BJ (cell line): ENCODE data around the gene PEX11A. TPM values are rescaled to one million over a fixed set of nuclear protein-coding genes. Genes with fewer than 3 reads are reported as not detected.

Experiments used
- CTCF ChIA-PET: fragments of 350-600 bp; formaldehyde crosslinking; extraction: SDS; loops from one replicate; lab custom pipeline; 2021; ENCODE audit warnings: antibody characterized with exemption, inconsistent platforms; lab: Yijun Ruan, JAX
- POLR2A ChIA-PET: fragments of 300-600 bp; sonication (Branson Sonifier 250); formaldehyde crosslinking; extraction: SDS; loops from one replicate; lab custom pipeline; 2021; ENCODE audit warnings: antibody characterized with exemption; lab: Charles Lee
- DNase-seq: peaks from one replicate; pipeline ENCODE4 v3.0.0-alpha.2; 2011; ENCODE audit warnings: low read depth
- H3K27me3 ChIP-seq: 2 replicates; pipeline ENCODE4 v1.6.0; 2011; ENCODE audit warnings: low read length; ENCODE audit not compliant: control insufficient read depth, insufficient read depth
- H3K36me3 ChIP-seq: 2 replicates; pipeline ENCODE4 v1.5.1; 2011; ENCODE audit warnings: low read length; ENCODE audit not compliant: control insufficient read depth, insufficient read depth
- H3K4me3 ChIP-seq: 2 replicates; pipeline ENCODE4 v1.5.1; 2011; ENCODE audit warnings: low read depth, mild to moderate bottlenecking, control low read depth, low read length
- CTCF ChIP-seq: IDR thresholded peaks from 2 replicates; pipeline ENCODE4 v1.5.1; 2011; ENCODE audit warnings: low read depth, mild to moderate bottlenecking, control low read depth, inconsistent platforms, low read length, moderate library complexity; ENCODE audit not compliant: insufficient read depth
- polyA plus RNA-seq: library from polyadenylated mRNA; depleted of rRNA; stranded (reverse); fragments of >200 nt; gene quantifications from 2 replicates; pipeline ENCODE4 v1.2.3, GENCODE V29; 2011

PEX11A gene
- polyA plus RNA-seq, 1 experiment, result 8.9 TPM

GRCh38 chr15:89679212-89679611 lies 11.3 kb downstream of the PEX11A start, which contains the start of gene PLIN1:
TSS of gene PLIN1 (minus strand) at chr15:89679367. CDS start at chr15:89677489, 1,878 bp downstream.
- POLR2A ChIA-PET, result no interaction called here
- no peak for TF ChIP-seq CTCF
- CTCF ChIA-PET, result no interaction called here

GRCh38 chr15:89677381-89677780 lies 13.2 kb downstream of the PEX11A start:
- DNase-seq, result no peak
- Histone ChIP-seq H3K4me3 (no peak overlapping the region), H3K27me3 (no peaks in the 10 kb centered on the region), H3K36me3 (no peaks in the 10 kb centered on the region)
- ChIA-PET CTCF (no interaction called here), POLR2A (no interaction called here)
- TF ChIP-seq CTCF, result no peak

More at GRCh38 chr15:89679212-89679611, 11.3 kb downstream of the PEX11A start, which contains the start of gene PLIN1:
- Histone ChIP-seq H3K27me3 (no peaks in the 10 kb centered on the region), H3K4me3 (no peak within 1 kb of the TSS), H3K36me3 (no peaks in the 10 kb centered on the region)
- DNase-seq, result no peak

GRCh38 chr15:89675606-89676005 lies 14.9 kb downstream of the PEX11A start:
- Histone ChIP-seq H3K36me3 (no peaks in the 10 kb centered on the region), H3K27me3 (no peaks in the 10 kb centered on the region), H3K4me3 (no peak overlapping the region)
- no peak for DNase-seq
- POLR2A ChIA-PET, result no interaction called here
- TF ChIP-seq CTCF, result no peak
- CTCF ChIA-PET, result interaction anchor here (0.8 kb wide), 1 partner anchor 8 kb away, joined by 3 read pairs; no protein-coding TSS in a partner anchor

- H3K27me3 ChIP-seq, result no peaks in the 10 kb centered on the region
- TF ChIP-seq CTCF, result no peak
- H3K36me3 ChIP-seq, result no peaks in the 10 kb centered on the region
- DNase-seq, result no peak
- POLR2A ChIA-PET, result no interaction called here
- CTCF ChIA-PET, result interaction anchor here (0.6 to 1.6 kb wide), 6 partner anchors 9 to 27 kb away, joined by 3 to 5 read pairs (median 4); no protein-coding TSS in a partner anchor
- H3K4me3 ChIP-seq, result no peak overlapping the region
Observed at GRCh38 chr15:89674526-89674925, 16.0 kb downstream of the PEX11A start.

GRCh38 chr15:89673165-89673512 lies 17.4 kb downstream of the PEX11A start:
- no peak for DNase-seq
- H3K4me3 ChIP-seq, result no peak overlapping the region
- no peaks in the 10 kb centered on the region for H3K27me3 ChIP-seq
- no peaks in the 10 kb centered on the region for H3K36me3 ChIP-seq
- TF ChIP-seq CTCF, result peak; percentile 29
- CTCF ChIA-PET, result interaction anchor here (1.1 to 1.9 kb wide), 5 partner anchors 11 to 62 kb away, joined by 3 to 5 read pairs (median 4); no protein-coding TSS in a partner anchor
- POLR2A ChIA-PET, result no interaction called here
